OCI-LY1 (cell line): ENCODE results near the gene KLHL29.

Experiments
- H2AFZ ChIP-seq: fragments of 200-600 bp; sonication (generic), shearing (Covaris generic); 2 replicates; pipeline ENCODE4 v1.6.0; 2014; ENCODE audit warnings: antibody characterized with exemption, mild to moderate bottlenecking, low read length
- H3F3A ChIP-seq: fragments of 200-600 bp; sonication (generic), shearing (Covaris generic); 2 replicates; pipeline ENCODE4 v1.6.0; 2014; ENCODE audit warnings: mild to moderate bottlenecking, antibody characterized with exemption, low read length, moderate library complexity; ENCODE audit not compliant: insufficient read depth
- H3K27ac ChIP-seq: fragments of 200-600 bp; sonication (generic); 2 replicates; pipeline ENCODE4 v1.5.1; 2014; ENCODE audit warnings: low read length, mixed run types, mild to moderate bottlenecking, low read depth; ENCODE audit not compliant: poor library complexity, severe bottlenecking
- H3K27me3 ChIP-seq: fragments of 200-600 bp; sonication (generic); 2 replicates; pipeline ENCODE4 v1.6.0; 2014; ENCODE audit warnings: antibody characterized with exemption, mild to moderate bottlenecking, low read length, moderate library complexity; ENCODE audit not compliant: insufficient read depth
- H3K36me3 ChIP-seq: fragments of 200-600 bp; sonication (generic); 2 replicates; pipeline ENCODE4 v1.6.1; 2014; ENCODE audit warnings: mild to moderate bottlenecking, antibody characterized with exemption, low read length, moderate library complexity, mixed read lengths; ENCODE audit not compliant: insufficient read depth
- H3K4me1 ChIP-seq: fragments of 200-600 bp; sonication (generic); 2 replicates; pipeline ENCODE4 v1.5.1; 2014; ENCODE audit warnings: mild to moderate bottlenecking, low read length, moderate library complexity; ENCODE audit not compliant: insufficient read depth, severe bottlenecking
- H3K4me2 ChIP-seq: fragments of 200-600 bp; sonication (generic), shearing (Covaris generic); 2 replicates; pipeline ENCODE4 v1.6.1; 2014; ENCODE audit warnings: low read length
- H3K4me3 ChIP-seq: fragments of 200-600 bp; sonication (generic); 2 replicates; pipeline ENCODE4 v1.5.1; 2014; ENCODE audit warnings: low read length, low read depth, mild to moderate bottlenecking, mixed read lengths; ENCODE audit not compliant: poor library complexity, severe bottlenecking
- H3K79me2 ChIP-seq: fragments of 200-600 bp; shearing (Covaris generic); 2 replicates; pipeline ENCODE4 v1.6.1; 2016; ENCODE audit warnings: mixed run types, low read length, mixed read lengths; ENCODE audit not compliant: insufficient read depth
- H3K9ac ChIP-seq: fragments of 200-600 bp; sonication (generic), shearing (Covaris generic); 2 replicates; pipeline ENCODE4 v1.6.1; 2014; ENCODE audit warnings: mild to moderate bottlenecking, low read length, mixed read lengths
- H3K9me2 ChIP-seq: fragments of 200-600 bp; sonication (generic), shearing (Covaris generic); 2 replicates; pipeline ENCODE4 v1.6.1; 2014; ENCODE audit warnings: low read depth, mild to moderate bottlenecking, low read length, mixed read lengths
- H3K9me3 ChIP-seq: fragments of 200-600 bp; shearing (Covaris generic); 2 replicates; pipeline ENCODE4 v1.6.1; 2014; ENCODE audit warnings: low read length, mixed read lengths
- H4K20me1 ChIP-seq: fragments of 200-600 bp; sonication (generic), shearing (Covaris generic); 2 replicates; pipeline ENCODE4 v1.6.0; 2016; ENCODE audit warnings: mild to moderate bottlenecking, low read length; ENCODE audit not compliant: insufficient read depth
- CTCF ChIP-seq: fragments of 200-600 bp; sonication (generic), shearing (Covaris generic); IDR thresholded peaks from 2 replicates; pipeline ENCODE4 v1.5.1; 2017; ENCODE audit warnings: mild to moderate bottlenecking, antibody characterized with exemption, low read length, moderate library complexity, mixed read lengths
- EZH2 ChIP-seq: fragments of 200-600 bp; sonication (generic), shearing (Covaris generic); IDR thresholded peaks from 2 replicates; pipeline ENCODE4 v1.8.0; 2017; ENCODE audit warnings: borderline replicate concordance, mixed run types, mild to moderate bottlenecking, antibody characterized with exemption, low read length, moderate library complexity, mixed read lengths

Gene KLHL29

GRCh38 chr2:23526114-23526513, 141.1 kb downstream of the KLHL29 start:
- no peak for TF ChIP-seq CTCF
- no peak for TF ChIP-seq EZH2
- Histone ChIP-seq H2AFZ (no peak overlapping the region), H4K20me1 (no peaks in the 10 kb centered on the region), H3K4me3 (no peak overlapping the region), H3K36me3 (no peaks in the 10 kb centered on the region), H3K27me3 (no peaks in the 10 kb centered on the region; the same call in 1 of the 2 replicates), H3K9me3 (no peaks in the 10 kb centered on the region), H3K27ac (no peak overlapping the region), H3K4me2 (no peak overlapping the region), H3K4me1 (no peaks in the 10 kb centered on the region), H3K79me2 (no peaks in the 10 kb centered on the region), H3K9me2 (no peaks in the 10 kb centered on the region), H3K9ac (no peak overlapping the region), H3F3A (no peaks in the 10 kb centered on the region)

GRCh38 chr2:23526835-23527790, 142.1 kb downstream of the KLHL29 start:
- Histone ChIP-seq H3F3A (no peaks in the 10 kb centered on the region), H3K4me1 (no peaks in the 10 kb centered on the region), H3K27ac (no peak overlapping the region), H3K27me3 (no peaks in the 10 kb centered on the region; the same call in 1 of the 2 replicates), H3K79me2 (no peaks in the 10 kb centered on the region), H2AFZ (no peak overlapping the region), H3K4me2 (no peak overlapping the region), H3K9ac (no peak overlapping the region), H3K9me3 (no peaks in the 10 kb centered on the region), H4K20me1 (no peaks in the 10 kb centered on the region), H3K36me3 (no peaks in the 10 kb centered on the region), H3K9me2 (no peaks in the 10 kb centered on the region), H3K4me3 (no peak overlapping the region)
- no peak for TF ChIP-seq EZH2
- TF ChIP-seq CTCF = no peak

- Histone ChIP-seq H3K9me3 (no peaks in the 10 kb centered on the region), H3K9ac (no peak overlapping the region), H3K9me2 (no peaks in the 10 kb centered on the region), H3K4me1 (no peaks in the 10 kb centered on the region), H4K20me1 (no peaks in the 10 kb centered on the region), H2AFZ (no peak overlapping the region), H3F3A (no peaks in the 10 kb centered on the region), H3K27ac (no peak overlapping the region), H3K36me3 (no peaks in the 10 kb centered on the region), H3K4me2 (no peak overlapping the region), H3K4me3 (no peak overlapping the region), H3K79me2 (no peaks in the 10 kb centered on the region), H3K27me3 (no peaks in the 10 kb centered on the region; the same call in 1 of the 2 replicates)
- no peak for TF ChIP-seq EZH2
- TF ChIP-seq CTCF = no peak
Observed at GRCh38 chr2:23528171-23528570, 143.2 kb downstream of the KLHL29 start.
